GM06990 (cell line): Measurements from ENCODE around the gene ERMP1.

Experiments used
- DNase-seq: peaks from one replicate; pipeline ENCODE4 v3.0.0-alpha.2; 2011; ENCODE audit not compliant: insufficient read length; ENCODE audit errors: extremely low read depth
- H3K27me3 ChIP-seq: replicated peaks from 2 replicates; pipeline ENCODE4 v1.6.0; 2011; ENCODE audit warnings: low read length; ENCODE audit not compliant: control insufficient read depth, insufficient read depth
- H3K36me3 ChIP-seq: 2 replicates; pipeline ENCODE4 v1.5.1; 2011; ENCODE audit warnings: low read length; ENCODE audit not compliant: control insufficient read depth, insufficient read depth
- H3K4me3 ChIP-seq: replicated peaks from 2 replicates; pipeline ENCODE4 v1.5.1; 2011; ENCODE audit warnings: low read depth, mild to moderate bottlenecking, control low read depth, low read length
- TF ChIP-seq, protein P1 (sequence below): IDR thresholded peaks from 2 replicates; pipeline ENCODE4 v1.5.1; 2011; ENCODE audit warnings: low read length, control low read depth, mild to moderate bottlenecking, inconsistent platforms; ENCODE audit not compliant: insufficient read depth, poor library complexity, severe bottlenecking

Gene ERMP1

DNA sequence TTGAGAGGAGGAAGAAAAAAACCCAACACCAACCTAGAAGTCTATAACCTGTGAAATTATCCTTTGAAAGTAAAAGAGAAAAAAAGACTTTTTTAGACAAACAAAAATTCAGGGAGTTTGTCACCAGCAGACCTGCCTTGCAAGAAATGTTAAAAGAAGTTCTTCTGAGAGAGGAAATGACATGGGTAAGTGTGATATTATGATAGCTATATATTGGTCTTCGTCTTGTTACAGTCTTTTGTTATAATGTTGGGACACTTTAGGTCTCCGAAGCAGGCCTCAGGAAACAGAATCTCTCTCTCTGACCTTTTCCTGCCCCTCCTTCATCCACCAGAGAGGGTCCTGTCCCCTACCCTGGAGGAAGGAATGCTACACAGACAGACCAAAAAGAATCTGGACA is 41.1 kb upstream of the ERMP1 start:
- H3K4me3 ChIP-seq: no peak overlapping the region
- no peaks in the 10 kb centered on the region for H3K27me3 ChIP-seq
- TF ChIP-seq, protein P1, sequence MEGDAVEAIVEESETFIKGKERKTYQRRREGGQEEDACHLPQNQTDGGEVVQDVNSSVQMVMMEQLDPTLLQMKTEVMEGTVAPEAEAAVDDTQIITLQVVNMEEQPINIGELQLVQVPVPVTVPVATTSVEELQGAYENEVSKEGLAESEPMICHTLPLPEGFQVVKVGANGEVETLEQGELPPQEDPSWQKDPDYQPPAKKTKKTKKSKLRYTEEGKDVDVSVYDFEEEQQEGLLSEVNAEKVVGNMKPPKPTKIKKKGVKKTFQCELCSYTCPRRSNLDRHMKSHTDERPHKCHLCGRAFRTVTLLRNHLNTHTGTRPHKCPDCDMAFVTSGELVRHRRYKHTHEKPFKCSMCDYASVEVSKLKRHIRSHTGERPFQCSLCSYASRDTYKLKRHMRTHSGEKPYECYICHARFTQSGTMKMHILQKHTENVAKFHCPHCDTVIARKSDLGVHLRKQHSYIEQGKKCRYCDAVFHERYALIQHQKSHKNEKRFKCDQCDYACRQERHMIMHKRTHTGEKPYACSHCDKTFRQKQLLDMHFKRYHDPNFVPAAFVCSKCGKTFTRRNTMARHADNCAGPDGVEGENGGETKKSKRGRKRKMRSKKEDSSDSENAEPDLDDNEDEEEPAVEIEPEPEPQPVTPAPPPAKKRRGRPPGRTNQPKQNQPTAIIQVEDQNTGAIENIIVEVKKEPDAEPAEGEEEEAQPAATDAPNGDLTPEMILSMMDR: no peak
- no peak for DNase-seq
- H3K36me3 ChIP-seq: no peaks in the 10 kb centered on the region

DNA sequence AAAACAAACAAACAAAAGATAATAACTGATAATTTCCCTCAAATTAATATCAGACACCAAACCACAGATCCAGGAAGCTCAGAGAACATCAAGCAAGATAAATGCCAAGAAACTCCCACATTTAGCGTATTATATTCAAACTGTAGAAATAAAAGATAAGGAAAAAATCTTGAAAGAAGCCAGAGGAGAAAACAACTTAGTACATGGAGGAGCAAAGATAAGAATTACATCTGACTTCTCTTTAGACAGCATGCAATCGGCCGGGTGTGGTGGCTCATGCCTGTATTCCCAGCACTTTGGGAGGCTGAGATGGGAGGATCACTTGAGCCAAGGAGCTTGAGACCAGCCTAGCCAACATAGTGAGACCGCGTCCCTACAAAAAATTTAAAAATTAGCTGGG is 40.5 kb upstream of the ERMP1 start:
- TF ChIP-seq, protein P1: no peak
- no peak for DNase-seq
- no peak overlapping the region for H3K4me3 ChIP-seq
- H3K36me3 ChIP-seq: no peaks in the 10 kb centered on the region
- no peaks in the 10 kb centered on the region for H3K27me3 ChIP-seq

DNA sequence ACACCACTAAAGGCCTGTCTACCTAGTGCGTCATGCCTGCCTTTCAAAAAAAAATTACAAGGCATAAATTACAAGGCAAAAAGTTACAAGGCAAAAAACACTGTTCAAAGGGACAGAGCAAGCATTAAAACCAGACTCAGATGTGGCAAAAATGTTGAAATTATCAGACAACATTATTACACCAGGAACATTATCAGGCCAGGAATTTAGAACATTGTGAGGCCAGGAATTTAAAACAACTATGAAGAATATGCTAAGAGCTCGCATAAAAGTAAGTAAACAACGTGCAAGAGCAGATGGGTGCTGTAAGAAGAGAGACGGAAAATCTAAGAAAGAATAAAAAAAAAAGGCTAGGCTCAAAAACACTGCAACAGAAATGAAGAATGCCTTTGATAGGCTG is 39.6 kb upstream of the ERMP1 start:
- no peaks in the 10 kb centered on the region for H3K27me3 ChIP-seq
- no peak overlapping the region for H3K4me3 ChIP-seq
- H3K36me3 ChIP-seq: no peaks in the 10 kb centered on the region
- TF ChIP-seq, protein P1: no peak
- DNase-seq: no peak

GRCh38 chr9:5871785-5872184 is 38.9 kb upstream of the ERMP1 start:
- no peak overlapping the region for H3K4me3 ChIP-seq
- DNase-seq: no peak
- no peaks in the 10 kb centered on the region for H3K27me3 ChIP-seq
- no peaks in the 10 kb centered on the region for H3K36me3 ChIP-seq
- TF ChIP-seq, protein P1: no peak

GRCh38 chr9:5870691-5871090 is 37.8 kb upstream of the ERMP1 start:
- Histone ChIP-seq H3K4me3 (no peak overlapping the region), H3K27me3 (no peaks in the 10 kb centered on the region), H3K36me3 (no peaks in the 10 kb centered on the region)
- no peak for DNase-seq
- TF ChIP-seq, protein P1: no peak

- Histone ChIP-seq H3K27me3 (no peaks in the 10 kb centered on the region), H3K4me3 (no peak overlapping the region), H3K36me3 (no peaks in the 10 kb centered on the region)
- DNase-seq: no peak
- TF ChIP-seq, protein P1: no peak
Measured at GRCh38 chr9:5870020-5870339, 37.1 kb upstream of the ERMP1 start.
